Heart right ventricle (tissue), 16 donors: Measurements from ENCODE around the gene CBX2. TPM values are rescaled to one million over a fixed set of nuclear protein-coding genes. Genes with fewer than 3 reads are reported as not detected.

Experiments used
- ATAC-seq, 8 donors: fragments of 200-7000 bp; cut with Tn5 transposase; one replicate each; pipeline ENCODE4 v1.9.1; 2020; ENCODE audit warnings: mild to moderate bottlenecking in 8 of 8, moderate library complexity in 8 of 8, moderate number of reproducible peaks in 1 of 8
- DNase-seq, 2 donors: peaks; one replicate each; pipeline ENCODE4 v3.0.0-alpha.2; 2020
- H3K27ac ChIP-seq, 10 donors: fragments of 200-600 bp; sonication (generic) in 2 of 10; one replicate each; pipeline versions ENCODE4 v1.5.0 to v1.8.0; 2020 to 2022; ENCODE audit warnings: mild to moderate bottlenecking in 3 of 10
- H3K27me3 ChIP-seq, 7 donors: fragments of 200-600 bp; one replicate each; pipeline ENCODE4 v1.8.0; 2021 to 2022; ENCODE audit warnings: mild to moderate bottlenecking in 2 of 7
- H3K36me3 ChIP-seq, 9 donors: fragments of 200-600 bp; sonication (generic) in 1 of 9; one replicate each; pipeline versions ENCODE4 v1.5.0 to v1.8.0; 2020 to 2022; ENCODE audit warnings: mild to moderate bottlenecking in 2 of 9
- H3K4me1 ChIP-seq, 9 donors: fragments of 200-600 bp; sonication (generic) in 1 of 9; one replicate each; pipeline versions ENCODE4 v1.5.0 to v1.8.0; 2020 to 2022; ENCODE audit warnings: mild to moderate bottlenecking in 4 of 9
- H3K4me3 ChIP-seq, 10 donors: fragments of 200-600 bp; sonication (generic) in 2 of 10; one replicate each; pipeline versions ENCODE4 v1.5.0 to v1.8.0; 2020 to 2022; ENCODE audit warnings: mild to moderate bottlenecking in 7 of 10, moderate library complexity in 2 of 10
- H3K9me3 ChIP-seq, 11 donors: fragments of 200-600 bp in 10 of 11; sonication (generic) in 2 of 11; one replicate each; pipeline versions ENCODE4 v1.5.0 to v1.8.0; 2013 to 2022; ENCODE audit warnings: mild to moderate bottlenecking in 2 of 11, control low read depth in 1 of 11, moderate library complexity in 1 of 11
- WGBS, 2 donors: extraction: QIAGEN DNeasy Blood & Tissue Kit; methylation state at CpG; one replicate each; pipeline ENCODE4 v1.1.7; 2013; ENCODE audit warnings: inconsistent platforms in 1 of 2; 5-methylcytosine and 5-hydroxymethylcytosine counted together
- intact Hi-C, 10 donors: fragments of 100-400 bp; cut with DNase I; formaldehyde crosslinking; loops; one replicate each; pipeline versions ENCODE4 v1.11.1 to v1.14.2; 2022
- polyA plus RNA-seq, 2 donors: library from polyadenylated mRNA; stranded (reverse); fragments of 200-250 nt; gene quantifications; one replicate each; pipeline ENCODE4 v1.2.3, GENCODE V29; 2013
- total RNA-seq, 10 donors: library from RNA; stranded (reverse); fragmentation: NEBNext Ultra II Directional in 3 of 10; extraction: Animal tissue kit (Norgen Biotek cat#: 25700) in 3 of 10; gene quantifications; one replicate each; pipeline versions ENCODE4 v1.2.1 to v1.2.4, GENCODE V29; 2021 to 2023
- TF ChIP-seq, protein P1 (sequence below), 9 donors: fragments of 200-600 bp; sonication (generic) in 2 of 9; IDR thresholded peaks; one replicate each; pipeline versions ENCODE4 v1.5.0 to v1.8.0; 2021 to 2022; ENCODE audit warnings: antibody characterized with exemption in 9 of 9, mild to moderate bottlenecking in 5 of 9, moderate library complexity in 1 of 9
- donor health status: Arrhythmogenic right ventricular cardiomyopathy.
- donor health status: ischemic (EF 13 %, LVEDD 7.1; RV severe dilation, severe dysfunction).
- donor health status: healthy with polysubstance abuse.
- donor health status: DM: no; HTN: yes; CAD: no.
- donor health status: DM: no; HTN: no; CAD: no.
- donor health status: ischemic (EF 25% LVEDD 6.9; RV normal size, moderate dysfunction).
- donor health status: ischemic (EF 25% LVEDD 5.7; RV mildly dilated, moderate dysfunction).
- donor health status: healthy.
- donor health status: DM: yes; HTN: yes; CAD: no.
- donor health status: Ischemic cardiomyopathy.
- donor health status: ischemic (EF 35%, LVEDD 5.7; RV mildly dilated, moderate dysfunction).
- donor health status: nonischemic (EF 11% LVEDD 7.7; RV severe dilation, severe dysfunction).
- donor health status: DM: yes; HTN: yes; CAD: no.
- donor health status: PGD.
- donor health status: ischemic (EF 29% LVEDD 5.4; RV normal size, mild dysfunction).
- donor health status: nonischemic (EF 23%, LVEDD 6.1; RV moderate dilation, normal function).

CBX2 gene
- total and polyA plus RNA-seq, 12 donors = 1.5 to 7.1 (median 2.9) TPM

DNA sequence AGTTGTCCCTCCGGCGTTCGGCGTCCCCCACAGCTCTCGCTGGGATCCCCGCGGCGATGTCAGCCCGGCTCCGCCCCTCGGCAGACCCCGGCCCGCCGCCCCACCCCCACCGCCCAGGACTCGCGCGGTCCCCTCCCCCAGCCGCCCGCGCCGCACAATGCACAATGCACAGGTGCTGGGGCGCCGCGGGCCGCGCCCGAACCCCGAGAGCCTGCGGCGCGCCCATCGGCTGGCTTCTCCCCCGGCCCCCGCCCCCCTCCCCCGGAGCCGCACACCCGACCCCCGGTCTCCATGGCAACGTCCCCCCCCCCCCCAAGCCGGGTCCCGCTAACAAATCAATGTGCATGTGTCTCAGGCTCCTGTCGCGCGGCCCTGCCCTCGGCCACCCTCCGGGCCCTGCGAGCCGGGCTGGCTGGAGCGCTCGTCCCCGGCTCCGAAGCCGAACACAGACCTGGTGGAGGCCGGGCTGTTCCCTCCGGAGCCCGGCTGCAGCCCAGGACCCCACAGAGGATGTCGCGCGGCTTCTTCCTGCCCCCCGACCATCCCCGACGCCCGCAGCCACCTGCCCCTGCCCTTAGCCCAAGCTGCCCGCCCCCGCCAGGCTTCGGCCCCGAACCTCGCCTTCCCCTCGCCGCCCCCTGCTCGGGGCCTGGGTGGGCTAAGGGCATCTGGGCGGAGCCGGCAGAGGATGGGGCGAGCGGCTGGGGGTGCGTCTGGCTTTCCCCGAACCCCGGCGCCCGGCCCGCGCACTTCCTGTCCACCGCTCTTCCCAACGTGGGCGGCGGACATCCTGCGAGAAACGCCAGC is 19.7 kb downstream of the CBX2 start:
- Histone ChIP-seq H3K9me3 (no peaks in the 10 kb centered on the region), H3K27ac (peak overlapping the region in 8 of 10 donors; percentile 62 to 92 (median 83)), H3K36me3 (peaks cover 0 to 11% (median 0%) of the 10 kb centered on the region in 9 donors), H3K4me1 (peaks cover 30 to 72% (median 53%) of the 10 kb centered on the region in 9 donors), H3K4me3 (peak overlapping the region; percentile 51 to 81 (median 76)), H3K27me3 (peaks cover 49 to 73% (median 65%) of the 10 kb centered on the region in 7 donors)
- intact Hi-C loops = loop anchor here in 5 of 10 donors (5.0 kb wide), 4 partner anchors 40 to 195 kb away; partner anchors contain the start of gene CBX4 (in 1 of the 5)
- TF ChIP-seq, protein P1, sequence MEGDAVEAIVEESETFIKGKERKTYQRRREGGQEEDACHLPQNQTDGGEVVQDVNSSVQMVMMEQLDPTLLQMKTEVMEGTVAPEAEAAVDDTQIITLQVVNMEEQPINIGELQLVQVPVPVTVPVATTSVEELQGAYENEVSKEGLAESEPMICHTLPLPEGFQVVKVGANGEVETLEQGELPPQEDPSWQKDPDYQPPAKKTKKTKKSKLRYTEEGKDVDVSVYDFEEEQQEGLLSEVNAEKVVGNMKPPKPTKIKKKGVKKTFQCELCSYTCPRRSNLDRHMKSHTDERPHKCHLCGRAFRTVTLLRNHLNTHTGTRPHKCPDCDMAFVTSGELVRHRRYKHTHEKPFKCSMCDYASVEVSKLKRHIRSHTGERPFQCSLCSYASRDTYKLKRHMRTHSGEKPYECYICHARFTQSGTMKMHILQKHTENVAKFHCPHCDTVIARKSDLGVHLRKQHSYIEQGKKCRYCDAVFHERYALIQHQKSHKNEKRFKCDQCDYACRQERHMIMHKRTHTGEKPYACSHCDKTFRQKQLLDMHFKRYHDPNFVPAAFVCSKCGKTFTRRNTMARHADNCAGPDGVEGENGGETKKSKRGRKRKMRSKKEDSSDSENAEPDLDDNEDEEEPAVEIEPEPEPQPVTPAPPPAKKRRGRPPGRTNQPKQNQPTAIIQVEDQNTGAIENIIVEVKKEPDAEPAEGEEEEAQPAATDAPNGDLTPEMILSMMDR (IDR thresholded peaks at IDR 0.05) = no peak
- DNase-seq = peak in 1 of 2 donors; percentile 42
- WGBS, 2 donors = 1 to 2% methylated on average over 68 to 80 of the region's 89 CpGs
- peak in 4 of 8 donors; percentile 0 to 4 (median 2) for ATAC-seq

GRCh38 chr17:79798299-79799173 is 20.6 kb downstream of the CBX2 start:
- ATAC-seq = no peak
- WGBS, 2 donors = 2% methylated on average over 70 of the region's 70 CpGs
- H3K4me1 ChIP-seq = peaks cover 28 to 72% (median 57%) of the 10 kb centered on the region in 9 donors
- H3K4me3 ChIP-seq = peak overlapping the region; percentile 51 to 81 (median 76)
- no peaks in the 10 kb centered on the region for H3K9me3 ChIP-seq
- H3K27ac ChIP-seq = peak overlapping the region in 1 of 10 donors; percentile 44
- H3K27me3 ChIP-seq = peaks cover 58 to 73% (median 65%) of the 10 kb centered on the region in 7 donors
- peaks cover 0 to 11% (median 0%) of the 10 kb centered on the region in 9 donors for H3K36me3 ChIP-seq
- no peak for DNase-seq
- intact Hi-C loops = loop anchor here in 5 of 10 donors (5.0 kb wide), 4 partner anchors 39 to 194 kb away; partner anchors contain the start of gene CBX4 (in 1 of the 5)
- TF ChIP-seq, protein P1 (IDR thresholded peaks at IDR 0.05) = no peak

- intact Hi-C loops = loop anchor here in 5 of 10 donors (5.0 kb wide), 4 partner anchors 38 to 193 kb away; partner anchors contain the start of gene CBX4 (in 1 of the 5)
- Histone ChIP-seq H3K4me3 (peak overlapping the region in 1 of 10 donors; percentile 77), H3K36me3 (peaks cover 0 to 17% (median 0%) of the 10 kb centered on the region in 9 donors), H3K4me1 (peaks cover 28 to 75% (median 61%) of the 10 kb centered on the region in 9 donors), H3K9me3 (no peaks in the 10 kb centered on the region), H3K27me3 (peaks cover 64 to 73% (median 65%) of the 10 kb centered on the region in 7 donors), H3K27ac (no peak overlapping the region)
- WGBS, 2 donors = 3% methylated on average over 23 of the region's 23 CpGs
- no peak for ATAC-seq
- TF ChIP-seq, protein P1 (IDR thresholded peaks at IDR 0.05) = no peak
- no peak for DNase-seq
These were observed 21.2 kb downstream of the CBX2 start for GRCh38 chr17:79799174-79799537.
